Testis (tissue), 2 donors: Measurements from ENCODE around the gene NDUFA12.

Experiments used
- POLR2A ChIP-seq: fragments of 450-650 bp; IDR thresholded peaks from one replicate; pipeline ENCODE4 v1.6.1; 2017; ENCODE audit warnings: antibody characterized with exemption, mild to moderate bottlenecking, moderate library complexity
- TF ChIP-seq, protein P1 (sequence below), 3 experiments: fragments of 450-650 bp in 2 of 3; fragments of 200-600 bp in 1 of 3; sonication (generic) in 1 of 3; IDR thresholded peaks; one replicate each; pipeline ENCODE4 v1.5.1; 2016 to 2019; ENCODE audit warnings: antibody characterized with exemption in 3 of 3, mild to moderate bottlenecking in 2 of 3, moderate library complexity in 1 of 3

DNA sequence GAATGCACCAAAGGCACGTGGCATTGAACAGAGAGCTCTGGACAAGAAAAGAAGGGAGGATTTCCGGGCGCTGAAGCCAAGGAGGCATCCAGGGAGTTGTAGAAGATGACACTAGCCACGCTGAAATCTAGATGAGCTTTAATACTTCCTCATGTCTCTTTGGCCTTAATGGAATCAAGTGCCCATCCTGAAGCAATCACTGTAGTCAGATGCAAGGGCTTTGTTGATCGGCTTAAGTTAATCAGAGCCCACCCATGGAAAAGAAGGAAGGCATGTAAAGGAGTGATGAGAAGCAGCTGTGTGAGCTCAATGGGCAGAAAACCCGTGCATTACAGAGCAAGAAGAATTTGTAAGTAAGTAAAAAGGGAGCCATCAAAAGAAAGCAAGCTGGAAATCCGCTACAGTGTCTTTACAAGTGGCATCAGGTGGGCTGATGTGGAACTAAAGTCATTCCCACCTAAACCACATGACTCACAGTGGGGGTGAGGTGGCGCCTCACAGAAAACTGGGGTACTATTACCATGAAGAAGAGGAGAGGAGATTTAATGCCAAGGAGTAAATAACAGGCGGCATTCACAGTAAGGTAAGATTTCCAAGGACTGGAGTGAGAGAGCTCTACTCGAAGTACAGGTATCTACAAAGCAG lies 48.4 kb downstream of the NDUFA12 start:
- TF ChIP-seq, protein P1, sequence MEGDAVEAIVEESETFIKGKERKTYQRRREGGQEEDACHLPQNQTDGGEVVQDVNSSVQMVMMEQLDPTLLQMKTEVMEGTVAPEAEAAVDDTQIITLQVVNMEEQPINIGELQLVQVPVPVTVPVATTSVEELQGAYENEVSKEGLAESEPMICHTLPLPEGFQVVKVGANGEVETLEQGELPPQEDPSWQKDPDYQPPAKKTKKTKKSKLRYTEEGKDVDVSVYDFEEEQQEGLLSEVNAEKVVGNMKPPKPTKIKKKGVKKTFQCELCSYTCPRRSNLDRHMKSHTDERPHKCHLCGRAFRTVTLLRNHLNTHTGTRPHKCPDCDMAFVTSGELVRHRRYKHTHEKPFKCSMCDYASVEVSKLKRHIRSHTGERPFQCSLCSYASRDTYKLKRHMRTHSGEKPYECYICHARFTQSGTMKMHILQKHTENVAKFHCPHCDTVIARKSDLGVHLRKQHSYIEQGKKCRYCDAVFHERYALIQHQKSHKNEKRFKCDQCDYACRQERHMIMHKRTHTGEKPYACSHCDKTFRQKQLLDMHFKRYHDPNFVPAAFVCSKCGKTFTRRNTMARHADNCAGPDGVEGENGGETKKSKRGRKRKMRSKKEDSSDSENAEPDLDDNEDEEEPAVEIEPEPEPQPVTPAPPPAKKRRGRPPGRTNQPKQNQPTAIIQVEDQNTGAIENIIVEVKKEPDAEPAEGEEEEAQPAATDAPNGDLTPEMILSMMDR (IDR thresholded peaks at IDR 0.05): no peak
- no peak for TF ChIP-seq POLR2A
